ENCODE data around the gene RALGPS1. TPM values are rescaled to one million over a fixed set of nuclear protein-coding genes. Genes with fewer than 3 reads are reported as not detected.

Gene RALGPS1
- total RNA-seq, 1 experiment from 2014 or later = 28.5 TPM

GRCh38 chr9:127102788-127103187 is 188.2 kb downstream of the RALGPS1 start:
- ChIA-PET CTCF (interaction anchor here (0.9 to 1.2 kb wide), 2 partner anchors 9 to 162 kb away, joined by 3 read pairs; no protein-coding TSS in a partner anchor), POLR2A (no interaction called here)
- Mint-ChIP-seq H3K27ac (no peak overlapping the region), H3K4me3 (no peak overlapping the region), H3K9me3 (no peaks in the 10 kb centered on the region), H3K36me3 (no peaks in the 10 kb centered on the region), H3K4me1 (no peaks in the 10 kb centered on the region; the same call in 1 of the 2 replicates), H3K27me3 (ENCODE audit: low read depth) (no peaks in the 10 kb centered on the region)
- ATAC-seq (no peak), DNase-seq (ENCODE audit: low spot score) (no peak)
- TF ChIP-seq TEAD1 (CRISPR knock-in tag; IDR thresholded peaks at IDR 0.05) (no peak), PRRX2 (CRISPR knock-in tag; IDR thresholded peaks at IDR 0.05) (no peak), ZNF512 (CRISPR knock-in tag; IDR thresholded peaks at IDR 0.05; ENCODE audit: borderline replicate concordance) (no peak), AFF4 (CRISPR knock-in tag; IDR thresholded peaks at IDR 0.05; ENCODE audit: borderline replicate concordance) (no peak), MAX (CRISPR knock-in tag; IDR thresholded peaks at IDR 0.05) (no peak), NR3C1 (CRISPR knock-in tag; conservative IDR thresholded peaks at IDR 0.05; ENCODE audit: low read depth) (no peak), STAT6 (CRISPR knock-in tag; conservative IDR thresholded peaks at IDR 0.05; ENCODE audit: low read depth) (no peak), ZNF263 (CRISPR knock-in tag; IDR thresholded peaks at IDR 0.05; ENCODE audit: low read depth) (no peak), SP1 (CRISPR knock-in tag; conservative IDR thresholded peaks at IDR 0.05) (no peak), SMAD3 (CRISPR knock-in tag; IDR thresholded peaks at IDR 0.05; ENCODE audit: borderline replicate concordance) (no peak), USF1 (CRISPR knock-in tag; IDR thresholded peaks at IDR 0.05) (no peak), ESRRA (CRISPR knock-in tag; IDR thresholded peaks at IDR 0.05; ENCODE audit: borderline replicate concordance) (no peak), ZBTB21 (CRISPR knock-in tag; IDR thresholded peaks at IDR 0.05; ENCODE audit: borderline replicate concordance) (no peak), PREB (CRISPR knock-in tag; IDR thresholded peaks at IDR 0.05; ENCODE audit: borderline replicate concordance) (no peak), ZBTB43 (CRISPR knock-in tag; IDR thresholded peaks at IDR 0.05) (no peak), CBFB (CRISPR knock-in tag; IDR thresholded peaks at IDR 0.05; ENCODE audit: low read depth) (no peak), HMGXB4 (CRISPR knock-in tag; IDR thresholded peaks at IDR 0.05) (no peak), GRHL2 (CRISPR knock-in tag; IDR thresholded peaks at IDR 0.05; ENCODE audit: insufficient replicate concordance, severe bottlenecking) (no peak), ZMAT4 (CRISPR knock-in tag; IDR thresholded peaks at IDR 0.05) (no peak)
